ENCODE data around the gene PLXNA2. TPM values are rescaled to one million over a fixed set of nuclear protein-coding genes. Genes with fewer than 3 reads are reported as not detected.

PLXNA2 gene
- total and polyA plus RNA-seq, 2 experiments from 2014 or later = 3.7 to 5.4 TPM

GRCh38 chr1:208013210-208013609 lies 231.0 kb downstream of the PLXNA2 start:
- Histone ChIP-seq H3K4me2 (ENCODE audit: unreplicated experiment) (no peak overlapping the region), H2AFZ (no peak overlapping the region), H3K9me3 (ENCODE audit: low read depth) (no peaks in the 10 kb centered on the region), H3K27me3 (replicated peaks; ENCODE audit: insufficient read depth) (no peaks in the 10 kb centered on the region), H3K4me1 (ENCODE audit: insufficient read depth) (peaks cover 8% of the 10 kb centered on the region), H3K9me2 (ENCODE audit: insufficient read depth) (no peaks in the 10 kb centered on the region), H3K27ac (no peak overlapping the region), H3K36me3 (ENCODE audit: low read depth) (no peaks in the 10 kb centered on the region), H4K20me1 (ENCODE audit: insufficient read depth) (no peaks in the 10 kb centered on the region), H3K9ac (no peak overlapping the region), H3K4me3 (no peak overlapping the region), H3F3A (ENCODE audit: insufficient read depth) (peaks cover 12% of the 10 kb centered on the region), H3K79me2 (ENCODE audit: insufficient read depth) (no peaks in the 10 kb centered on the region)
- DNase-seq = no peak
- 96 to 97% methylated on average over 2 of the region's 2 CpGs for WGBS, 2 experiments (ENCODE audit: low coverage in 1 of 2, low lambda C conversion rate in 2 of 2, missing lambda C conversion rate in 2 of 2)
- in situ Hi-C loops (cut with MboI) = no loop called here
- TF ChIP-seq EZH2 (IDR thresholded peaks at IDR 0.05; ENCODE audit: insufficient read depth, poor library complexity, severe bottlenecking) (no peak), EZH2phosphoT487 (IDR thresholded peaks at IDR 0.05; ENCODE audit: insufficient read depth, low read depth) (no peak)

- H4K20me1 ChIP-seq (ENCODE audit: insufficient read depth) = no peaks in the 10 kb centered on the region
- H2AFZ ChIP-seq = no peak overlapping the region
- H3K36me3 ChIP-seq (ENCODE audit: low read depth) = no peaks in the 10 kb centered on the region
- H3K4me1 ChIP-seq (ENCODE audit: insufficient read depth) = peaks cover 13% of the 10 kb centered on the region
- H3K9me3 ChIP-seq (ENCODE audit: low read depth) = no peaks in the 10 kb centered on the region
- no peak overlapping the region for H3K4me2 ChIP-seq (ENCODE audit: unreplicated experiment)
- H3K9me2 ChIP-seq (ENCODE audit: insufficient read depth) = no peaks in the 10 kb centered on the region
- TF ChIP-seq EZH2phosphoT487 (IDR thresholded peaks at IDR 0.05; ENCODE audit: insufficient read depth, low read depth) (no peak), EZH2 (IDR thresholded peaks at IDR 0.05; ENCODE audit: insufficient read depth, poor library complexity, severe bottlenecking) (no peak)
- no peaks in the 10 kb centered on the region for H3K79me2 ChIP-seq (ENCODE audit: insufficient read depth)
- no peak overlapping the region for H3K27ac ChIP-seq
- H3K4me3 ChIP-seq = no peak overlapping the region
- no peaks in the 10 kb centered on the region for H3K27me3 ChIP-seq (replicated peaks; ENCODE audit: insufficient read depth)
- in situ Hi-C loops (cut with MboI) = no loop called here
- peaks cover 17% of the 10 kb centered on the region for H3F3A ChIP-seq (ENCODE audit: insufficient read depth)
- H3K9ac ChIP-seq = no peak overlapping the region
- no peak for DNase-seq
- WGBS, 2 experiments (ENCODE audit: low coverage in 1 of 2, low lambda C conversion rate in 2 of 2, missing lambda C conversion rate in 2 of 2) = 47 to 48% methylated on average over 2 of the region's 2 CpGs
These were observed 231.5 kb downstream of the PLXNA2 start for GRCh38 chr1:208012721-208013120.

GRCh38 chr1:208010487-208011071 lies 233.6 kb downstream of the PLXNA2 start:
- Histone ChIP-seq H3K27ac (no peak overlapping the region), H3F3A (ENCODE audit: insufficient read depth) (peaks cover 29% of the 10 kb centered on the region), H3K27me3 (replicated peaks; ENCODE audit: insufficient read depth) (no peaks in the 10 kb centered on the region), H3K4me3 (no peak overlapping the region), H2AFZ (no peak overlapping the region), H4K20me1 (ENCODE audit: insufficient read depth) (no peaks in the 10 kb centered on the region), H3K9me2 (ENCODE audit: insufficient read depth) (no peaks in the 10 kb centered on the region), H3K4me1 (ENCODE audit: insufficient read depth) (peaks cover 20% of the 10 kb centered on the region), H3K36me3 (ENCODE audit: low read depth) (no peaks in the 10 kb centered on the region), H3K9me3 (ENCODE audit: low read depth) (no peaks in the 10 kb centered on the region), H3K4me2 (ENCODE audit: unreplicated experiment) (no peak overlapping the region), H3K79me2 (ENCODE audit: insufficient read depth) (no peaks in the 10 kb centered on the region), H3K9ac (no peak overlapping the region)
- TF ChIP-seq EZH2phosphoT487 (IDR thresholded peaks at IDR 0.05; ENCODE audit: insufficient read depth, low read depth) (no peak), EZH2 (IDR thresholded peaks at IDR 0.05; ENCODE audit: insufficient read depth, poor library complexity, severe bottlenecking) (no peak)
- DNase-seq = no peak
- whole genome bisulfite sequencing, 2 experiments (ENCODE audit: low coverage in 1 of 2, low lambda C conversion rate in 2 of 2, missing lambda C conversion rate in 2 of 2) = 92 to 97% methylated on average over 4 of the region's 4 CpGs
- in situ Hi-C loops (cut with MboI) = no loop called here

GRCh38 chr1:208009706-208010444 lies 234.3 kb downstream of the PLXNA2 start:
- Histone ChIP-seq H4K20me1 (ENCODE audit: insufficient read depth) (no peaks in the 10 kb centered on the region), H3K9me2 (ENCODE audit: insufficient read depth) (no peaks in the 10 kb centered on the region), H3K27me3 (replicated peaks; ENCODE audit: insufficient read depth) (no peaks in the 10 kb centered on the region), H2AFZ (no peak overlapping the region), H3K4me3 (no peak overlapping the region), H3K4me2 (ENCODE audit: unreplicated experiment) (no peak overlapping the region), H3F3A (ENCODE audit: insufficient read depth) (peaks cover 36% of the 10 kb centered on the region), H3K9me3 (ENCODE audit: low read depth) (no peaks in the 10 kb centered on the region), H3K27ac (no peak overlapping the region), H3K9ac (no peak overlapping the region), H3K79me2 (ENCODE audit: insufficient read depth) (no peaks in the 10 kb centered on the region), H3K4me1 (ENCODE audit: insufficient read depth) (peaks cover 27% of the 10 kb centered on the region), H3K36me3 (ENCODE audit: low read depth) (no peaks in the 10 kb centered on the region)
- TF ChIP-seq EZH2phosphoT487 (IDR thresholded peaks at IDR 0.05; ENCODE audit: insufficient read depth, low read depth) (no peak), EZH2 (IDR thresholded peaks at IDR 0.05; ENCODE audit: insufficient read depth, poor library complexity, severe bottlenecking) (no peak)
- in situ Hi-C loops (cut with MboI) = no loop called here
- DNase-seq = no peak
- 91 to 95% methylated on average over 12 of the region's 12 CpGs for whole genome bisulfite sequencing, 2 experiments (ENCODE audit: low coverage in 1 of 2, low lambda C conversion rate in 2 of 2, missing lambda C conversion rate in 2 of 2)
